ENCODE results near the gene SSBP2.

Gene SSBP2

DNA sequence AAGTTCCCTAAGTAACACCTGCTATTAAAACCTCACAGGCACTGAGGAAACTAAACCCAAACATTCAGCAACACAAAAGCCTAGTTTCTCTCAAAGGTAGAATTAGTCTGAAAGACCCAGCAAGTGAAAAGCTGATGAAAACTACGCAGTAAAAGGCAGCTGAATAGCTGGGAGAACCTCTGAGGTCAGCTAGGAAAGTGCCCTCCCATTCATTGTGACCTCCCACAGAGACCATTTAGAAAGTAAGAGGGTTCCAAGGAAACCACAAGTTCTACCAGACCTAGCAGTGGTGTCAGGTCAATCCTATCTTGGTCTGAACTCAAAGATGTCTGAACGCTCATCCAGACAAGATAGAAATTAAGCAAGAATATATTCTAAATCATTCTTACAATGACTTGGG is 144.7 kb downstream of the SSBP2 start:
- TF ChIP-seq CEBPB (IDR thresholded peaks at IDR 0.05): no peak
- TF ChIP-seq, protein P1, sequence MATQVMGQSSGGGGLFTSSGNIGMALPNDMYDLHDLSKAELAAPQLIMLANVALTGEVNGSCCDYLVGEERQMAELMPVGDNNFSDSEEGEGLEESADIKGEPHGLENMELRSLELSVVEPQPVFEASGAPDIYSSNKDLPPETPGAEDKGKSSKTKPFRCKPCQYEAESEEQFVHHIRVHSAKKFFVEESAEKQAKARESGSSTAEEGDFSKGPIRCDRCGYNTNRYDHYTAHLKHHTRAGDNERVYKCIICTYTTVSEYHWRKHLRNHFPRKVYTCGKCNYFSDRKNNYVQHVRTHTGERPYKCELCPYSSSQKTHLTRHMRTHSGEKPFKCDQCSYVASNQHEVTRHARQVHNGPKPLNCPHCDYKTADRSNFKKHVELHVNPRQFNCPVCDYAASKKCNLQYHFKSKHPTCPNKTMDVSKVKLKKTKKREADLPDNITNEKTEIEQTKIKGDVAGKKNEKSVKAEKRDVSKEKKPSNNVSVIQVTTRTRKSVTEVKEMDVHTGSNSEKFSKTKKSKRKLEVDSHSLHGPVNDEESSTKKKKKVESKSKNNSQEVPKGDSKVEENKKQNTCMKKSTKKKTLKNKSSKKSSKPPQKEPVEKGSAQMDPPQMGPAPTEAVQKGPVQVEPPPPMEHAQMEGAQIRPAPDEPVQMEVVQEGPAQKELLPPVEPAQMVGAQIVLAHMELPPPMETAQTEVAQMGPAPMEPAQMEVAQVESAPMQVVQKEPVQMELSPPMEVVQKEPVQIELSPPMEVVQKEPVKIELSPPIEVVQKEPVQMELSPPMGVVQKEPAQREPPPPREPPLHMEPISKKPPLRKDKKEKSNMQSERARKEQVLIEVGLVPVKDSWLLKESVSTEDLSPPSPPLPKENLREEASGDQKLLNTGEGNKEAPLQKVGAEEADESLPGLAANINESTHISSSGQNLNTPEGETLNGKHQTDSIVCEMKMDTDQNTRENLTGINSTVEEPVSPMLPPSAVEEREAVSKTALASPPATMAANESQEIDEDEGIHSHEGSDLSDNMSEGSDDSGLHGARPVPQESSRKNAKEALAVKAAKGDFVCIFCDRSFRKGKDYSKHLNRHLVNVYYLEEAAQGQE (IDR thresholded peaks at IDR 0.05; ENCODE audit: low read depth): no peak

DNA sequence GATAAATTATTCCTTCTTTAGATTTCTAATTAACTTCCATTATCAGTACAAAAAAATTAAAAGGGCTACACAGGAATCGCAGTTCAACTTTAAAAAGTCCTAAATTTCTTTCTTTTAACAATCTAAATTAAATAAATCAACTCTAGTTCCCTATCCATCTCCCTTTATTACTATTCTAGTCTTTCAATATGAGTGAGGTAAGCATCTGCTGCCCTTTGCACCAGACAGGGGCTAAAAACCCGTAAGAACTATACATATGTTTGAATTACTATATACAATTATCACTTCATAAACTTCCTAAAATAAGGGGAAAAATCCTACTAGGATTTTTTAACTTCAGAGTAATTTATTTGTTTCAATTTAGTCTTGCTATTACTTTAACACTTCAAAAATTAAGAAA is 145.6 kb downstream of the SSBP2 start:
- no peak for TF ChIP-seq EP300 (IDR thresholded peaks at IDR 0.05; ENCODE audit: borderline replicate concordance)
- TF ChIP-seq TEAD4 (IDR thresholded peaks at IDR 0.05): no peak
- no peak for TF ChIP-seq NFIC (IDR thresholded peaks at IDR 0.05)
- no peak for TF ChIP-seq TAF1 (IDR thresholded peaks at IDR 0.05; ENCODE audit: low read depth)
- no peak for TF ChIP-seq FOXM1 (IDR thresholded peaks at IDR 0.05; ENCODE audit: borderline replicate concordance, low read depth)

DNA sequence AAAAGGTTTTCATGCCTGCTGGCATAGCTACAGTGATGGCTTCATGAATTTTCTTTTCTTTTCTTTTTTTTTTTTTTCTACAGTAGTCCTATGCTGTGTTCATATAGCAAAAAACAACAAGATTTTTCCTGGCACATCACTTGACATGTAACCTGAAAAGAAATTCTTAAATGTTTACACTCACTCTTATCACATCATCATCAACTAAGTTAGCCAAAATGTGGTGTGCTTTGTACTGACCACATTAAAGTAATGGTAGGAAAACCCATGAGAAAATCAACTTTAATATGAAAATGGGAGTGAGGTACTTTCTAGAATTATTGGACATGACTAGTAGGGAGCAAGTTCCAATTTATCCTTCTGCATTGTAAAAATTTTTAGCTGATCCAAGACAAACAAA is 146.7 kb downstream of the SSBP2 start:
- TF ChIP-seq EGR1 (IDR thresholded peaks at IDR 0.05): no peak
- TF ChIP-seq TCF12 (IDR thresholded peaks at IDR 0.05; ENCODE audit: low read depth): no peak
- TF ChIP-seq, protein P2, sequence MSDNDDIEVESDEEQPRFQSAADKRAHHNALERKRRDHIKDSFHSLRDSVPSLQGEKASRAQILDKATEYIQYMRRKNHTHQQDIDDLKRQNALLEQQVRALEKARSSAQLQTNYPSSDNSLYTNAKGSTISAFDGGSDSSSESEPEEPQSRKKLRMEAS (IDR thresholded peaks at IDR 0.05): no peak
- no peak for TF ChIP-seq TEAD4 (IDR thresholded peaks at IDR 0.05)
- TF ChIP-seq EP300 (IDR thresholded peaks at IDR 0.05; ENCODE audit: borderline replicate concordance): no peak
- TF ChIP-seq ZBTB7A (IDR thresholded peaks at IDR 0.05; ENCODE audit: low read depth): no peak

DNA sequence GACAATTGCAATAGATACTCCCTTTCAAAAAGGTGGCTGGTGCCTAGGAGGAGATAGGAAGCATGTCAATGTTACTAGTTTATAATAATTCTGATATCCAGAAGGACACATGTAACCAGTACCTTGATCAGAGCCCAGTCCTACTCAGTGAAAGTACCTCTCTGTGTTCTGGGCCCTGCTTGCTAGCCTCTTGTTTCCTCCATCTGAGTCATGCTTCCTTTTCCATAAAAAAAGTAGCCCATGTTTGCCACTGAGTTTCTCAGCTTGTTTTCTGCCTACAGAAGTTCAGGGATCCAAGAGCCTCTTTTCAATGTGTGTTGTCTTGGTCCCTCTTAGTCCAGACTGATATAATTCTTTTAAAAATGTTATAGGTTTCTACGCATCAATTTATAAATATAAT is 149.0 kb downstream of the SSBP2 start:
- TF ChIP-seq, protein P3, sequence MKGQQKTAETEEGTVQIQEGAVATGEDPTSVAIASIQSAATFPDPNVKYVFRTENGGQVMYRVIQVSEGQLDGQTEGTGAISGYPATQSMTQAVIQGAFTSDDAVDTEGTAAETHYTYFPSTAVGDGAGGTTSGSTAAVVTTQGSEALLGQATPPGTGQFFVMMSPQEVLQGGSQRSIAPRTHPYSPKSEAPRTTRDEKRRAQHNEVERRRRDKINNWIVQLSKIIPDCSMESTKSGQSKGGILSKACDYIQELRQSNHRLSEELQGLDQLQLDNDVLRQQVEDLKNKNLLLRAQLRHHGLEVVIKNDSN (IDR thresholded peaks at IDR 0.05): no peak
- TF ChIP-seq EP300 (IDR thresholded peaks at IDR 0.05; ENCODE audit: borderline replicate concordance) (no peak), CEBPB (IDR thresholded peaks at IDR 0.05) (no peak), EGR1 (IDR thresholded peaks at IDR 0.05) (no peak), TCF12 (IDR thresholded peaks at IDR 0.05; ENCODE audit: low read depth) (no peak), NFIC (IDR thresholded peaks at IDR 0.05) (no peak), RAD21 (IDR thresholded peaks at IDR 0.05; ENCODE audit: low read depth) (no peak), CREB1 (IDR thresholded peaks at IDR 0.05; ENCODE audit: low read depth) (no peak), FOXM1 (IDR thresholded peaks at IDR 0.05; ENCODE audit: borderline replicate concordance, low read depth) (no peak), TEAD4 (IDR thresholded peaks at IDR 0.05) (no peak), YY1 (IDR thresholded peaks at IDR 0.05; ENCODE audit: low read depth) (no peak), ZBTB7A (IDR thresholded peaks at IDR 0.05; ENCODE audit: low read depth) (no peak), TAF1 (IDR thresholded peaks at IDR 0.05; ENCODE audit: low read depth) (no peak)
- TF ChIP-seq, protein P1 (IDR thresholded peaks at IDR 0.05; ENCODE audit: low read depth): no peak
- TF ChIP-seq, protein P2 (IDR thresholded peaks at IDR 0.05): no peak

DNA sequence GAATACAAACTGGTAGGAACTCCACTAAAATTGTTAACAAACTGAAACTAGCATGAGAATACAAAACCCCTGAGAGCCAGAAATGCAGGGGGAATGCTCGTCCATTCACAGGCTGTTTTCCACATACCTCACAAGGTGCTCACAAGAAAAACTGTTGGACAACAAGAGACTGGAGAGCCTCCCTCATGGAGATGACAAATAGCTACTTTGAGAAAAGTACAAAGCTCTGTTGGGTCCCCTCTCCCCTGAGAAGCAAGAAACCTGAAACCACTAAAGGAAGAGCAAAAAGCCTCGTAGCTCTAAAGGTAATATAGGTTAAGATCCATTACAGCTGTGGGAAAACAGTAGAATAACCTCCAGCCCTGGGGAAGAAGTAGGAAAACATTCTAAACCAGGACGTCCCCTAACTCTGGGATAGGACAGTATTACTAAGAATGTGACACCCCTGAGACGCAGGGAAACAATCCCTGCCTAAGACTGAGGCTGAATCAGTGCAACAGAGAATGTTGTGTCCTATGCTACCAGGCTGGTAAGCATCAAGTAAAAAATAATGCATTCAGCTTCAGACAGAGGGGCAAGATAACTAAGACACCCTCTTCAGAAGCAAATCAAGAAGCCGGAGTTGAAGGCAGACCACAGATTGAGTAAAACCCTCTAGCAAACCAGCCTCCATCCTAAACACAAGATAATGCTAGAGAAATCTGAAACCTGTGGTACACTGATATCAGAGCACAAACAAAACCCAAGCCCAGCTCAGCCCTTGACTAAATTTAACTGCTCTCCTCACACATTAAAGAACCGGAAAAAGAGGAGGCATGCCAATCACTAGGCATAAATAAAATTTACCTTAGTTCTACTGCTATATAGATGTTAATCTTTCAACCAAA is 160.2 kb downstream of the SSBP2 start:
- TF ChIP-seq TEAD4 (IDR thresholded peaks at IDR 0.05) (no peak), EP300 (IDR thresholded peaks at IDR 0.05; ENCODE audit: borderline replicate concordance) (no peak), NFIC (IDR thresholded peaks at IDR 0.05) (no peak), FOXM1 (IDR thresholded peaks at IDR 0.05; ENCODE audit: borderline replicate concordance, low read depth) (no peak), ZBTB7A (IDR thresholded peaks at IDR 0.05; ENCODE audit: low read depth) (no peak), TAF1 (IDR thresholded peaks at IDR 0.05; ENCODE audit: low read depth) (no peak), TCF12 (IDR thresholded peaks at IDR 0.05; ENCODE audit: low read depth) (no peak), EGR1 (IDR thresholded peaks at IDR 0.05) (no peak), CREB1 (IDR thresholded peaks at IDR 0.05; ENCODE audit: low read depth) (no peak), RAD21 (IDR thresholded peaks at IDR 0.05; ENCODE audit: low read depth) (no peak), YY1 (IDR thresholded peaks at IDR 0.05; ENCODE audit: low read depth) (no peak), CEBPB (IDR thresholded peaks at IDR 0.05) (no peak)
- TF ChIP-seq, protein P2 (IDR thresholded peaks at IDR 0.05): no peak
- TF ChIP-seq, protein P3 (IDR thresholded peaks at IDR 0.05): no peak
- TF ChIP-seq, protein P1 (IDR thresholded peaks at IDR 0.05; ENCODE audit: low read depth): no peak

All from Ishikawa (cell line).